Esophagus (tissue), 2 donors: ENCODE data around the gene PROCA1. TPM values are rescaled to one million over a fixed set of nuclear protein-coding genes. Genes with fewer than 3 reads are reported as not detected.

Source experiments
- H3K27ac ChIP-seq, 2 donors: one replicate each; pipeline ENCODE4 v1.5.1; 2013; ENCODE audit warnings: low read depth in 2 of 2, mild to moderate bottlenecking in 2 of 2, inconsistent platforms in 1 of 2, low read length in 1 of 2, moderate library complexity in 1 of 2
- H3K27me3 ChIP-seq, 2 donors: one replicate each; pipeline ENCODE4 v1.6.1; 2013; ENCODE audit warnings: low read length in 2 of 2, control low read depth in 1 of 2, mild to moderate bottlenecking in 1 of 2; ENCODE audit not compliant: insufficient read depth in 2 of 2, control insufficient read depth in 1 of 2
- H3K36me3 ChIP-seq, 2 donors: one replicate each; pipeline ENCODE4 v1.6.1; 2013; ENCODE audit warnings: low read length in 1 of 2; ENCODE audit not compliant: control insufficient read depth in 2 of 2, insufficient read depth in 2 of 2
- H3K4me1 ChIP-seq, 2 donors: one replicate each; pipeline ENCODE4 v1.6.1; 2013; ENCODE audit warnings: low read length in 1 of 2; ENCODE audit not compliant: control insufficient read depth in 2 of 2, insufficient read depth in 2 of 2
- H3K4me3 ChIP-seq, 2 donors: one replicate each; pipeline ENCODE4 v1.5.1; 2013; ENCODE audit warnings: low read length in 2 of 2, mild to moderate bottlenecking in 2 of 2, low read depth in 1 of 2, moderate library complexity in 1 of 2
- H3K9me3 ChIP-seq, 2 donors: one replicate each; pipeline ENCODE4 v1.6.1; 2013; ENCODE audit warnings: mild to moderate bottlenecking in 2 of 2, low read depth in 1 of 2, low read length in 1 of 2, moderate library complexity in 1 of 2; ENCODE audit not compliant: control insufficient read depth in 2 of 2, insufficient read depth in 1 of 2
- WGBS, 2 donors: extraction: QIAGEN DNeasy Blood & Tissue Kit; methylation state at CpG; one replicate each; pipeline ENCODE4 v1.1.7; 2013; 5-methylcytosine and 5-hydroxymethylcytosine counted together
- polyA plus RNA-seq, 2 donors: library from polyadenylated mRNA; stranded (reverse); fragments of 200-250 nt; gene quantifications; one replicate each; pipeline ENCODE4 v1.2.3, GENCODE V29; 2013
- donor health status: healthy with polysubstance abuse.
- donor health status: Bipolar disorder and iron deficiency.

The PROCA1 gene
- polyA plus RNA-seq, 2 donors, result 0.59 to 2.0 TPM

- Histone ChIP-seq H3K36me3 (peaks cover 13 to 29% of the 10 kb centered on the region in 2 donors), H3K27me3 (no peaks in the 10 kb centered on the region), H3K27ac (no peak overlapping the region), H3K4me1 (peaks cover 4 to 34% of the 10 kb centered on the region in 2 donors), H3K9me3 (no peaks in the 10 kb centered on the region), H3K4me3 (no peak overlapping the region)
- WGBS, 2 donors, result 25 to 30% methylated on average over 20 of the region's 20 CpGs
These were observed 38.7 kb upstream of the PROCA1 start for GRCh38 chr17:28750178-28751047.

- H3K27me3 ChIP-seq, result no peaks in the 10 kb centered on the region
- H3K27ac ChIP-seq, result peak overlapping the region; percentile 8 to 59
- no peak overlapping the region for H3K4me3 ChIP-seq
- peaks cover 13 to 29% of the 10 kb centered on the region in 2 donors for H3K36me3 ChIP-seq
- 51 to 56% methylated on average over 11 of the region's 11 CpGs for WGBS, 2 donors
- H3K9me3 ChIP-seq, result no peaks in the 10 kb centered on the region
- H3K4me1 ChIP-seq, result peaks cover 7 to 37% of the 10 kb centered on the region in 2 donors
These were observed 38.0 kb upstream of the PROCA1 start for GRCh38 chr17:28749516-28750177.

GRCh38 chr17:28748852-28749515 lies 37.3 kb upstream of the PROCA1 start:
- no peak overlapping the region for H3K4me3 ChIP-seq
- H3K4me1 ChIP-seq, result peaks cover 7 to 38% of the 10 kb centered on the region in 2 donors
- H3K27me3 ChIP-seq, result no peaks in the 10 kb centered on the region
- 50 to 59% methylated on average over 18 of the region's 18 CpGs for WGBS, 2 donors
- peak overlapping the region in 1 of 2 donors; percentile 59 for H3K27ac ChIP-seq
- H3K9me3 ChIP-seq, result no peaks in the 10 kb centered on the region
- H3K36me3 ChIP-seq, result peaks cover 13 to 29% of the 10 kb centered on the region in 2 donors

- Histone ChIP-seq H3K4me3 (peak overlapping the region in 1 of 2 donors; percentile 18), H3K27ac (peak overlapping the region; percentile 40 to 97), H3K27me3 (no peaks in the 10 kb centered on the region), H3K4me1 (peaks cover 7 to 42% of the 10 kb centered on the region in 2 donors), H3K36me3 (peaks cover 13 to 29% of the 10 kb centered on the region in 2 donors), H3K9me3 (no peaks in the 10 kb centered on the region)
- WGBS, 2 donors, result 61 to 66% methylated on average over 18 of the region's 18 CpGs
These were observed 36.4 kb upstream of the PROCA1 start for GRCh38 chr17:28747801-28748750.

GRCh38 chr17:28747051-28747691 lies 35.5 kb upstream of the PROCA1 start:
- H3K36me3 ChIP-seq, result peaks cover 13 to 27% of the 10 kb centered on the region in 2 donors
- no peaks in the 10 kb centered on the region for H3K27me3 ChIP-seq
- WGBS, 2 donors, result 34 to 38% methylated on average over 7 of the region's 7 CpGs
- H3K4me1 ChIP-seq, result peaks cover 7 to 42% of the 10 kb centered on the region in 2 donors
- H3K9me3 ChIP-seq, result no peaks in the 10 kb centered on the region
- H3K4me3 ChIP-seq, result peak overlapping the region; percentile 27 to 74
- H3K27ac ChIP-seq, result peak overlapping the region; percentile 93 to 97

GRCh38 chr17:28746611-28747050 lies 34.9 kb upstream of the PROCA1 start:
- Histone ChIP-seq H3K27ac (peak overlapping the region; percentile 93 to 97), H3K27me3 (no peaks in the 10 kb centered on the region), H3K9me3 (no peaks in the 10 kb centered on the region), H3K4me1 (peaks cover 7 to 42% of the 10 kb centered on the region in 2 donors), H3K36me3 (peaks cover 13 to 27% of the 10 kb centered on the region in 2 donors), H3K4me3 (peak overlapping the region; percentile 27 to 74)
- WGBS, 2 donors, result 31 to 34% methylated on average over 5 of the region's 5 CpGs

GRCh38 chr17:28745786-28746411 lies 34.2 kb upstream of the PROCA1 start:
- Histone ChIP-seq H3K36me3 (peaks cover 13 to 27% of the 10 kb centered on the region in 2 donors), H3K4me1 (peaks cover 7 to 42% of the 10 kb centered on the region in 2 donors), H3K27me3 (no peaks in the 10 kb centered on the region), H3K9me3 (no peaks in the 10 kb centered on the region), H3K4me3 (peak overlapping the region; percentile 69 to 74), H3K27ac (peak overlapping the region; percentile 93 to 97)
- WGBS, 2 donors, result 46 to 47% methylated on average over 4 of the region's 4 CpGs
